HepG2 (cell line): ENCODE results near the gene COL8A2. TPM values are rescaled to one million over a fixed set of nuclear protein-coding genes. Genes with fewer than 3 reads are reported as not detected.

ENCODE experiments used
- AGO1 ChIP-seq: fragments of 200-400 bp; formaldehyde crosslinking; IDR thresholded peaks from 2 replicates; pipeline ENCODE4 v1.6.1; 2017; ENCODE audit warnings: mild to moderate bottlenecking, low read depth, low read length, moderate library complexity; ENCODE audit not compliant: poor library complexity, severe bottlenecking
- ELF4 ChIP-seq: sonication (generic); formaldehyde crosslinking; IDR thresholded peaks from 2 replicates; pipeline ENCODE4 v1.5.0; 2020; ENCODE audit warnings: missing genetic modification reagents, mild to moderate bottlenecking, moderate library complexity, borderline replicate concordance
- GATAD1 ChIP-seq: IDR thresholded peaks from 2 replicates; pipeline ENCODE4 v1.6.1; 2016; ENCODE audit warnings: missing genetic modification reagents, missing compliant biosample characterization
- HES4 ChIP-seq: sonication (generic); formaldehyde crosslinking; IDR thresholded peaks from 2 replicates; pipeline ENCODE4 v1.9.0; 2021; ENCODE audit warnings: mild to moderate bottlenecking, missing genetic modification reagents, borderline replicate concordance
- NR2F6 ChIP-seq, 2 experiments: IDR thresholded peaks; 2 replicates each; pipeline ENCODE4 v1.6.1; 2016; ENCODE audit warnings: antibody characterized with exemption in 1 of 2, mild to moderate bottlenecking in 1 of 2
- SNAI1 ChIP-seq: sonication (generic); formaldehyde crosslinking; IDR thresholded peaks from 2 replicates; pipeline ENCODE4 v1.5.0; 2020; ENCODE audit warnings: mild to moderate bottlenecking, missing genetic modification reagents, borderline replicate concordance
- YY1 ChIP-seq: IDR thresholded peaks from 2 replicates; pipeline ENCODE4 v1.6.1; 2011; ENCODE audit warnings: low read length, low read depth, moderate library complexity, mild to moderate bottlenecking; ENCODE audit not compliant: insufficient read depth, insufficient replicate concordance
- ZFY ChIP-seq: sonication (generic); formaldehyde crosslinking; IDR thresholded peaks from 2 replicates; pipeline ENCODE4 v1.4.0; 2020; ENCODE audit warnings: missing genetic modification reagents
- ZNF101 ChIP-seq: sonication (generic); formaldehyde crosslinking; IDR thresholded peaks from 2 replicates; pipeline ENCODE4 v1.4.0; 2020; ENCODE audit warnings: mild to moderate bottlenecking, low read depth, missing genetic modification reagents, borderline replicate concordance
- ZNF232 ChIP-seq: sonication (generic); formaldehyde crosslinking; IDR thresholded peaks from 2 replicates; pipeline ENCODE4 v1.4.0; 2020; ENCODE audit warnings: missing genetic modification reagents, borderline replicate concordance
- ZNF263 ChIP-seq: sonication (generic); formaldehyde crosslinking; IDR thresholded peaks from 2 replicates; pipeline ENCODE4 v1.4.0; 2020; ENCODE audit warnings: missing genetic modification reagents
- ZNF274 ChIP-seq: sonication (generic); formaldehyde crosslinking; IDR thresholded peaks from 2 replicates; pipeline ENCODE4 v1.5.1; 2020; ENCODE audit warnings: mild to moderate bottlenecking, missing genetic modification reagents
- ZNF430 ChIP-seq: sonication (generic); formaldehyde crosslinking; IDR thresholded peaks from 2 replicates; pipeline ENCODE4 v1.9.0; 2021; ENCODE audit warnings: mild to moderate bottlenecking, missing genetic modification reagents
- ZNF546 ChIP-seq: sonication (generic); formaldehyde crosslinking; conservative IDR thresholded peaks from 2 replicates; pipeline ENCODE4 v1.8.1; 2023; ENCODE audit warnings: mild to moderate bottlenecking, missing genetic modification reagents
- ZNF619 ChIP-seq: sonication (generic); formaldehyde crosslinking; IDR thresholded peaks from 2 replicates; pipeline ENCODE4 v1.4.0; 2020; ENCODE audit warnings: mild to moderate bottlenecking, missing genetic modification reagents
- ZNF766 ChIP-seq: sonication (generic); formaldehyde crosslinking; IDR thresholded peaks from 2 replicates; pipeline ENCODE4 v1.5.0; 2020; ENCODE audit warnings: missing genetic modification reagents, borderline replicate concordance
- polyA plus RNA-seq, 8 experiments: library from polyadenylated mRNA; depleted of rRNA in 3 of 8; stranded (reverse) in 7 of 8; unstranded in 1 of 8; fragments of >200 nt; fragmentation: Illumina TruSeq in 4 of 8; extraction: Trizol in 4 of 8; gene quantifications; 2 replicates each; pipeline versions ENCODE4 v1.2.1 to v1.2.3, GENCODE V29; 2011 to 2016; ENCODE audit warnings: low read depth in 4 of 8, missing spikeins in 1 of 8, mixed read lengths in 1 of 8; ENCODE audit not compliant: insufficient read depth in 1 of 8
- total RNA-seq, 5 experiments: library from RNA; depleted of rRNA; stranded (reverse); fragments of >200 nt; fragmentation: Illumina TruSeq; extraction: Trizol; gene quantifications; 2 replicates each; pipeline ENCODE4 v1.2.3, GENCODE V29; 2016; ENCODE audit warnings: low read depth in 1 of 5
- TF ChIP-seq, protein P1 (sequence below): sonication (generic); formaldehyde crosslinking; IDR thresholded peaks from 2 replicates; pipeline ENCODE4 v1.4.0; 2020; ENCODE audit warnings: missing genetic modification reagents
- TF ChIP-seq, protein P2 (sequence below): sonication (generic); formaldehyde crosslinking; IDR thresholded peaks from 2 replicates; pipeline ENCODE4 v1.4.0; 2020; ENCODE audit warnings: missing genetic modification reagents
- TF ChIP-seq, protein P3 (sequence below): sonication (generic); formaldehyde crosslinking; IDR thresholded peaks from 2 replicates; pipeline ENCODE4 v1.5.0; 2020; ENCODE audit warnings: mild to moderate bottlenecking, low read depth, missing genetic modification reagents, borderline replicate concordance

The COL8A2 gene
- total and polyA plus RNA-seq, 2 of the 13 experiments (the other 11 are each of a cell fraction or from before 2014, with no cell fraction given): 0.13 to 0.24 TPM

DNA sequence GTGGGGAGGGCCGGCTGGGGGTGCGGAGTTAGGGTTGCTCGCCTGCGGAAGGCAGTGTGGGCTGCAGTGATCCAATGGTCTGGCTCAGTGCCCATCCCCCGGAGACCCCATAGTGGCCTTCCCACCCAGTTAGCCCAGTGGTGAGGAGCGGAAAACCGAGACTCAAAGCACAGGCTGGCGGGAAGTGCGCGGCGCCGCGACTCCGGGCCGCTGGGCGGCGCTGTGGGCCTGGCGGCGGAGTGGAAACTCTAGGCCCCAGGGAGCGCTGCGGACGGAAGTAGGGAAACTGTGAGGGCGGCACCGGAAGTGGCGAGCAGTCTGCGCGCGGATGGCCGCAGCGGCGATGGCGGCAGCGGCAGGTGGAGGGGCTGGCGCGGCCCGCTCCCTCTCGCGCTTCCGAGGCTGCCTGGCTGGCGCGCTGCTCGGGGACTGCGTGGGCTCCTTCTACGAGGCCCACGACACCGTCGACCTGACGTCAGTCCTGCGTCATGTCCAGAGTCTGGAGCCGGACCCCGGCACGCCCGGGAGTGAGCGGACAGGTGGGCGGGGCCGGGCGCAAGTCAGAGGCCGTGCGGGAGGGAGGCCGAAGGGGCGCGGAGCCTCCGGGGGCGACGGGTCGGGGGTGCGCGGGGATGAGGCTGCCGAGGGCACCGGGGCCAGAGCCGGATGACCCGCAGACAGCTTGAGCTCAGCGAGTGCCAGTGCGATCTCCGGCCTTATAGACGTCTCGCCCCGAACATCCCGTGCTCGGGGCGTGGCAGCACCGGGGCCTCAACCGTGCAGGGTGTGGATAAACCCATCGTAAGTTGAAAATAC lies 36.2 kb downstream of the COL8A2 start, which contains the start of gene ADPRS (continued):
- TF ChIP-seq, protein P1, sequence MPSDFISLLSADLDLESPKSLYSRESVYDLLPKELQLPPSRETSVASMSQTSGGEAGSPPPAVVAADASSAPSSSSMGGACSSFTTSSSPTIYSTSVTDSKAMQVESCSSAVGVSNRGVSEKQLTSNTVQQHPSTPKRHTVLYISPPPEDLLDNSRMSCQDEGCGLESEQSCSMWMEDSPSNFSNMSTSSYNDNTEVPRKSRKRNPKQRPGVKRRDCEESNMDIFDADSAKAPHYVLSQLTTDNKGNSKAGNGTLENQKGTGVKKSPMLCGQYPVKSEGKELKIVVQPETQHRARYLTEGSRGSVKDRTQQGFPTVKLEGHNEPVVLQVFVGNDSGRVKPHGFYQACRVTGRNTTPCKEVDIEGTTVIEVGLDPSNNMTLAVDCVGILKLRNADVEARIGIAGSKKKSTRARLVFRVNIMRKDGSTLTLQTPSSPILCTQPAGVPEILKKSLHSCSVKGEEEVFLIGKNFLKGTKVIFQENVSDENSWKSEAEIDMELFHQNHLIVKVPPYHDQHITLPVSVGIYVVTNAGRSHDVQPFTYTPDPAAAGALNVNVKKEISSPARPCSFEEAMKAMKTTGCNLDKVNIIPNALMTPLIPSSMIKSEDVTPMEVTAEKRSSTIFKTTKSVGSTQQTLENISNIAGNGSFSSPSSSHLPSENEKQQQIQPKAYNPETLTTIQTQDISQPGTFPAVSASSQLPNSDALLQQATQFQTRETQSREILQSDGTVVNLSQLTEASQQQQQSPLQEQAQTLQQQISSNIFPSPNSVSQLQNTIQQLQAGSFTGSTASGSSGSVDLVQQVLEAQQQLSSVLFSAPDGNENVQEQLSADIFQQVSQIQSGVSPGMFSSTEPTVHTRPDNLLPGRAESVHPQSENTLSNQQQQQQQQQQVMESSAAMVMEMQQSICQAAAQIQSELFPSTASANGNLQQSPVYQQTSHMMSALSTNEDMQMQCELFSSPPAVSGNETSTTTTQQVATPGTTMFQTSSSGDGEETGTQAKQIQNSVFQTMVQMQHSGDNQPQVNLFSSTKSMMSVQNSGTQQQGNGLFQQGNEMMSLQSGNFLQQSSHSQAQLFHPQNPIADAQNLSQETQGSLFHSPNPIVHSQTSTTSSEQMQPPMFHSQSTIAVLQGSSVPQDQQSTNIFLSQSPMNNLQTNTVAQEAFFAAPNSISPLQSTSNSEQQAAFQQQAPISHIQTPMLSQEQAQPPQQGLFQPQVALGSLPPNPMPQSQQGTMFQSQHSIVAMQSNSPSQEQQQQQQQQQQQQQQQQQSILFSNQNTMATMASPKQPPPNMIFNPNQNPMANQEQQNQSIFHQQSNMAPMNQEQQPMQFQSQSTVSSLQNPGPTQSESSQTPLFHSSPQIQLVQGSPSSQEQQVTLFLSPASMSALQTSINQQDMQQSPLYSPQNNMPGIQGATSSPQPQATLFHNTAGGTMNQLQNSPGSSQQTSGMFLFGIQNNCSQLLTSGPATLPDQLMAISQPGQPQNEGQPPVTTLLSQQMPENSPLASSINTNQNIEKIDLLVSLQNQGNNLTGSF (CRISPR knock-in tag): peak; percentile 84
- TF ChIP-seq AGO1 (no peak), NR2F6 (IDR thresholded peaks at IDR 0.05) (no peak), NR2F6 (CRISPR knock-in tag; IDR thresholded peaks at IDR 0.05) (peak; percentile 43; the same call in 1 of the 2 replicates), ZNF101 (CRISPR knock-in tag) (no peak; the same call in 1 of the 2 replicates), ZNF430 (CRISPR knock-in tag) (peak; percentile 91), GATAD1 (CRISPR knock-in tag) (peak; percentile 98), SNAI1 (CRISPR knock-in tag) (no peak), ELF4 (CRISPR knock-in tag) (no peak; the same call in 1 of the 2 replicates), ZNF232 (peak; percentile 87; the same call in 1 of the 2 replicates), ZNF766 (CRISPR knock-in tag) (peak; percentile 95; the same call in 1 of the 2 replicates), ZFY (CRISPR knock-in tag) (peak; percentile 96), ZNF263 (0 out of 2 replicates have a peak, but pooled peaks have one; percentile 34), YY1 (peak; percentile 95), HES4 (CRISPR knock-in tag) (peak; percentile 98), ZNF619 (peak; percentile 91), ZNF546 (CRISPR knock-in tag) (peak; percentile 79), ZNF274 (CRISPR knock-in tag) (peak; percentile 86; the same call in 1 of the 2 replicates)
- TF ChIP-seq, protein P2, sequence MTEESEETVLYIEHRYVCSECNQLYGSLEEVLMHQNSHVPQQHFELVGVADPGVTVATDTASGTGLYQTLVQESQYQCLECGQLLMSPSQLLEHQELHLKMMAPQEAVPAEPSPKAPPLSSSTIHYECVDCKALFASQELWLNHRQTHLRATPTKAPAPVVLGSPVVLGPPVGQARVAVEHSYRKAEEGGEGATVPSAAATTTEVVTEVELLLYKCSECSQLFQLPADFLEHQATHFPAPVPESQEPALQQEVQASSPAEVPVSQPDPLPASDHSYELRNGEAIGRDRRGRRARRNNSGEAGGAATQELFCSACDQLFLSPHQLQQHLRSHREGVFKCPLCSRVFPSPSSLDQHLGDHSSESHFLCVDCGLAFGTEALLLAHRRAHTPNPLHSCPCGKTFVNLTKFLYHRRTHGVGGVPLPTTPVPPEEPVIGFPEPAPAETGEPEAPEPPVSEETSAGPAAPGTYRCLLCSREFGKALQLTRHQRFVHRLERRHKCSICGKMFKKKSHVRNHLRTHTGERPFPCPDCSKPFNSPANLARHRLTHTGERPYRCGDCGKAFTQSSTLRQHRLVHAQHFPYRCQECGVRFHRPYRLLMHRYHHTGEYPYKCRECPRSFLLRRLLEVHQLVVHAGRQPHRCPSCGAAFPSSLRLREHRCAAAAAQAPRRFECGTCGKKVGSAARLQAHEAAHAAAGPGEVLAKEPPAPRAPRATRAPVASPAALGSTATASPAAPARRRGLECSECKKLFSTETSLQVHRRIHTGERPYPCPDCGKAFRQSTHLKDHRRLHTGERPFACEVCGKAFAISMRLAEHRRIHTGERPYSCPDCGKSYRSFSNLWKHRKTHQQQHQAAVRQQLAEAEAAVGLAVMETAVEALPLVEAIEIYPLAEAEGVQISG (CRISPR knock-in tag): peak; percentile 100
- TF ChIP-seq, protein P3, sequence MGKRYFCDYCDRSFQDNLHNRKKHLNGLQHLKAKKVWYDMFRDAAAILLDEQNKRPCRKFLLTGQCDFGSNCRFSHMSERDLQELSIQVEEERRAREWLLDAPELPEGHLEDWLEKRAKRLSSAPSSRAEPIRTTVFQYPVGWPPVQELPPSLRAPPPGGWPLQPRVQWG: no peak
